ENCODE data around the gene PRPSAP1.
"Not testable (repeated sequence)": the region's sequence is repeated elsewhere in the genome, so short reads cannot be mapped to it uniquely, and the experiment has no call there.

Gene PRPSAP1

DNA sequence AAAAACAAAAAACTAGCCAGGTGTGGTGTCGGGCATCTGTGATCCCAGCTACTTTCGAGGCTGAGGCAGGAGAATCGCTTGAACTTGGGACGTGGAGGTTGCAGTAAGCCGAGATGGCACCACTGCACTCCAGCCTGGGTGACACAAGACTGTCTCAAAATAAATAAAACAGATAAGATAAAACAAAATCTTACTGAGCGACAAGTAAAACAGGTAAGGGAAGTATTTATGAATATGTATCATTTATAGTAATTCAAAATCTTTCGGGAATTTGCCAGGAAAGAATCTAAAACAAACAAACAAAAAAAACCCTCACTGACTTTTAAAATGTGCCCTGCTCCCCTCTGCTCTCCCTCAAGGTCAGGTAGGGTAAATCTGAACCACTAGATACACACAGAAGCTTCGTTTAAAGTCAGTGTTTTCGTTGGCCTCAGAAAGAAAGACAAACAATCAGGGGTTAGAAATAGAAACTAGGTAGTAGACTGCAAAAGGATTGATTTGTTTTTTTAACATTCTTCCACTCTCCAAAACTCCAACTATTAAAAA lies 2.1 kb downstream of the PRPSAP1 start:
- no peak overlapping the region for H3K4me3 ChIP-seq (ENCODE audit: low read depth, low read length)
- TF ChIP-seq, protein P1, sequence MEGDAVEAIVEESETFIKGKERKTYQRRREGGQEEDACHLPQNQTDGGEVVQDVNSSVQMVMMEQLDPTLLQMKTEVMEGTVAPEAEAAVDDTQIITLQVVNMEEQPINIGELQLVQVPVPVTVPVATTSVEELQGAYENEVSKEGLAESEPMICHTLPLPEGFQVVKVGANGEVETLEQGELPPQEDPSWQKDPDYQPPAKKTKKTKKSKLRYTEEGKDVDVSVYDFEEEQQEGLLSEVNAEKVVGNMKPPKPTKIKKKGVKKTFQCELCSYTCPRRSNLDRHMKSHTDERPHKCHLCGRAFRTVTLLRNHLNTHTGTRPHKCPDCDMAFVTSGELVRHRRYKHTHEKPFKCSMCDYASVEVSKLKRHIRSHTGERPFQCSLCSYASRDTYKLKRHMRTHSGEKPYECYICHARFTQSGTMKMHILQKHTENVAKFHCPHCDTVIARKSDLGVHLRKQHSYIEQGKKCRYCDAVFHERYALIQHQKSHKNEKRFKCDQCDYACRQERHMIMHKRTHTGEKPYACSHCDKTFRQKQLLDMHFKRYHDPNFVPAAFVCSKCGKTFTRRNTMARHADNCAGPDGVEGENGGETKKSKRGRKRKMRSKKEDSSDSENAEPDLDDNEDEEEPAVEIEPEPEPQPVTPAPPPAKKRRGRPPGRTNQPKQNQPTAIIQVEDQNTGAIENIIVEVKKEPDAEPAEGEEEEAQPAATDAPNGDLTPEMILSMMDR (IDR thresholded peaks at IDR 0.05; ENCODE audit: borderline replicate concordance, insufficient read depth, low read depth, low read length): no peak

DNA sequence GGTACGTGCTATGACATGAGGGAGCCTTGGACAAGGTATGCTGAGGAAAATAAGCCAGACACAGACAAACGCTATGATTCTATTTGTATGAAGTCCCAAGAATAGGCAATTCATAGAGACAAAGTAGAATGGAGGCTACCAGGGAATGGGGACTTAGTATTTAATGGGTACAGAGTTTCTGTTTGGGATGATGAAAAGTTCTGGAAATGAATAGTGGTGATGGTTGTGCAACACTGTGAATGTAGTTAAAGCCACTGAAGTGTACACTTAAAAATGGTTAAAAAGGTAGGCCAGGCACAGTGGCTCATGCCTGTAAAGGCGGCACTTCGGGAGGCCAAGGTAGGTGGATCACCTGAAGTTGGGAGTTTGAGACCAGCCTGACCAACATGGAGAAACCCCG lies 3.3 kb downstream of the PRPSAP1 start:
- TF ChIP-seq, protein P1 (IDR thresholded peaks at IDR 0.05; ENCODE audit: borderline replicate concordance, insufficient read depth, low read depth, low read length): no peak
- H3K4me3 ChIP-seq (ENCODE audit: low read depth, low read length): no peak overlapping the region

DNA sequence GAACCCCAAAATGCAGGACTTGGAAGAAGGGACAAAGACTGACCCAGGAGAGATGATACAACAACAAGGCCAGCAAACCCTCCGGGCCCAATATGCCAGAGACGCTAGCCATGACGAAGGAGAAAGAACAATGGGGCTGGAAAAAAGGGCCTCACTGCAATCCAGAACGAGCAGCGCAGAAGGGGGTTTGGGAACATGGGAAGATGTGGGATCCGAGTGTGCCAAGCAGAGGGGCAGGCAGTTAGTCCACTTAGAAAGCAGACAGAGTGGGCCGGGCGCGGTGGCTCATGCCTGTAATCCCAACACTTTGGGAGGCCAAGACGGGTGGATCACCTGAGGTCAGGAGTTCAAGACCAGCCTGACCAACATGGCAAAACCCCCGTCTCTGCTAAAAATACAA lies 6.8 kb downstream of the PRPSAP1 start:
- not testable (repeated sequence) for H3K4me3 ChIP-seq (ENCODE audit: low read depth, low read length)

DNA sequence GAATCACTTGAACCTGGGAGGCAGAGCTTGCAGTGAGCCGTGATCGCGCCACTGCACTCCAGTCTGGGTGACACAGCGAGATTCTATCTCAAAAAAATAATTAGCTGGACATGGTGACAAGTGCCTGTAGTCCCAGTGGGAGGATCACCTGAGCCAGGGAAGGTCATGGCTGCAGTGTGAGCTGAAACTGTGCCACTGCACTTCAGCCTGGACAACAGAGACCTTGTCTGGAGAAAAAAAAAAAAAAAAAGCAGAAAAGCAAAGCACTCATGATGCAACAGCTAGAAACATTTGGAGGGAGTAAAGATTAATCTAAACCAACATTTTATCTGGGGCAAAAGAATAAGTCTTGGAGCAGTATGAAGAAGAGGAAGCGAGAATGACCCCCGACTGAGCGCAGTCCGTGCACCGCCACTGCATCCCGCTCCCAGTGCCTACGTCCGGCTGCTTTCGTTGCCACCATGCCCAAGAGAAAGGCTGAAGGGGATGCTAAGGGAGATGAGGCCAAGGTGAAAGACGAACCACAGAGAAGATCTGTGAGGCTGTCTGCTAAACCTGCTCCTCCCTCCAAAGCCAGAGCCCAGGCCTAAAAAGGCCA lies 8.2 kb downstream of the PRPSAP1 start:
- no peak overlapping the region for H3K4me3 ChIP-seq (ENCODE audit: low read depth, low read length)
- TF ChIP-seq, protein P1 (IDR thresholded peaks at IDR 0.05; ENCODE audit: borderline replicate concordance, insufficient read depth, low read depth, low read length): no peak

DNA sequence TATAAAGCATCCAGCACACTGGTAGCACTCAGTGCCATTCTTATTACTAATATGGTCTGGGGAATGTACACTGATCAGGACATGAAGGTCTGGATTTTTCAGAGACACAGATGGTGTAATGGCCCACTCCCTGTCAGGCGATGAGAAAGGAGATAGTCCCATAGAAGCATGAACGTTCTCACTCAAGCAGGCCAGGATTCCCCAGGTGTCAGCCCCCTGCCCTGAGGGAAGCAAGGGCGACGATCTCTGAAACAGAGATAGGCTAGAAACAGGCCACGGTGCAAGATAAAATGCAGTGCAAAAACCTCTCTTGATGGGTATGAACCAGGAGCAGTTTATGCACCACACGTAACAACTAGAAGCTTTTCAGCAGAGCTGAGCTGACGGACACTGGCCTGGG lies 10.6 kb downstream of the PRPSAP1 start:
- no peak overlapping the region for H3K4me3 ChIP-seq (ENCODE audit: low read depth, low read length)
- TF ChIP-seq, protein P1 (IDR thresholded peaks at IDR 0.05; ENCODE audit: borderline replicate concordance, insufficient read depth, low read depth, low read length): no peak

DNA sequence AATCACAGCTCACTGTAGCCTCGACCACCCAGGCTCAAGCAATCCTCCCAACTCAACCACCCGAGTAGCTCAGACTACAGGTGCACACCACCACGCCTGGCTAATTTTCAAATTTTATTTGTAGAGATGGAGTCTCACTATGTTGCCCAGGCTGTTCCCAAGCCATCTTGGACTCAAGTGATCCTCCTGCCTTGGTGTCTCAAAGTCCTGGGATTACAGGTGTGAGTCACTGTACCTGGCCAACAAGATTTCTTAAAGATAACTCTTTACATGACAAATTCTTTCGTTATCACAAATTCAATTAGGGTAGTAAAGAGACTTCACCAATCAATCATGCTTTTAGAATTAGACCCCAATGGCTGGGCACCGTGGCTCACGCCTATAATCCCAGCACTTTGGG lies 12.4 kb downstream of the PRPSAP1 start:
- H3K4me3 ChIP-seq (ENCODE audit: low read depth, low read length): no peak overlapping the region
- TF ChIP-seq, protein P1 (IDR thresholded peaks at IDR 0.05; ENCODE audit: borderline replicate concordance, insufficient read depth, low read depth, low read length): no peak

DNA sequence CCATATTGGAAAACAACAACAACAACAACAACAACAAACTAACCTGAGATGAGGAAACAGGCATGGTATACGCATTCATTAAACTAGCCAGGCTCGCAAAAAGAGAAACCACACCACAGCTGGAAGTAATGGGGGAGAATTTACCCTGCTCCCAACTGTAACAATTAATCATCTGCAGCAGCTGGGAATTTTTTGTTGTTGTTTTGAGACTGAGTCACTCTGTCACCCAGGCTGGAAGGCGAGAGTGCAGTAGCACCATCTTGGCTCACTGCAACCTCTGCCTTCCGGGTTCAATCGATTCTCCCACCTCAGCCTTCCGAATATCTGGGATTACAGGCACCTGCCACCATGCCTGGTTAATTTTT lies 16.3 kb downstream of the PRPSAP1 start:
- no peak overlapping the region for H3K4me3 ChIP-seq (ENCODE audit: low read depth, low read length)
- TF ChIP-seq, protein P1 (IDR thresholded peaks at IDR 0.05; ENCODE audit: borderline replicate concordance, insufficient read depth, low read depth, low read length): no peak

Data from GM12875 (cell line).